Keratinocyte (primary cell): ENCODE measurements around the gene PARN. TPM values are rescaled to one million over a fixed set of nuclear protein-coding genes. Genes with fewer than 3 reads are reported as not detected.

Experiments
- DNase-seq: peaks from one replicate; pipeline ENCODE4 v3.0.0-alpha.2; 2011; ENCODE audit warnings: low read depth, missing footprints, low spot score
- FAIRE-seq: peaks from 2 replicates; lab custom pipeline; 2011; peaks lifted over from hg19 to GRCh38; lab: Jason Lieb, UNC
- H2AFZ ChIP-seq: 2 replicates; pipeline ENCODE4 v1.6.0; 2012; ENCODE audit warnings: low read length, control low read depth, inconsistent platforms; ENCODE audit not compliant: control insufficient read depth
- H3K27ac ChIP-seq: 2 replicates; pipeline ENCODE4 v1.5.1; 2011; ENCODE audit warnings: low read length; ENCODE audit not compliant: control insufficient read depth, insufficient read depth
- H3K27me3 ChIP-seq: 3 replicates; pipeline ENCODE4 v1.6.0; 2011; ENCODE audit warnings: low read length; ENCODE audit not compliant: control insufficient read depth, insufficient read depth; ENCODE audit errors: extremely low read depth
- H3K36me3 ChIP-seq, 2 experiments: 2 replicates in 1 of 2; 3 replicates in 1 of 2; pipeline ENCODE4 v1.5.1; 2011; ENCODE audit warnings: low read length in 2 of 2, mild to moderate bottlenecking in 1 of 2; ENCODE audit not compliant: control insufficient read depth in 2 of 2, insufficient read depth in 2 of 2; ENCODE audit errors: extremely low read depth in 1 of 2
- H3K4me1 ChIP-seq: 3 replicates; pipeline ENCODE4 v1.5.1; 2011; ENCODE audit warnings: low read length; ENCODE audit not compliant: control insufficient read depth, insufficient read depth; ENCODE audit errors: extremely low read depth
- H3K4me2 ChIP-seq: 3 replicates; pipeline ENCODE4 v1.6.0; 2011; ENCODE audit warnings: low read depth, low read length; ENCODE audit not compliant: control insufficient read depth, insufficient read depth; ENCODE audit errors: extremely low read depth
- H3K4me3 ChIP-seq, 3 experiments: fragments of 200-600 bp in 1 of 3; sonication (generic) in 1 of 3; 2 replicates in 2 of 3; 3 replicates in 1 of 3; pipeline ENCODE4 v1.5.1; 2011 to 2016; ENCODE audit warnings: low read length in 3 of 3, mild to moderate bottlenecking in 3 of 3, control low read depth in 2 of 3, inconsistent platforms in 1 of 3, low read depth in 1 of 3, mixed read lengths in 1 of 3, mixed run types in 1 of 3, moderate library complexity in 1 of 3; ENCODE audit not compliant: control insufficient read depth in 2 of 3, insufficient read depth in 2 of 3; ENCODE audit errors: extremely low read depth in 1 of 3
- H3K79me2 ChIP-seq: 2 replicates; pipeline ENCODE4 v1.6.0; 2012; ENCODE audit warnings: low read length; ENCODE audit not compliant: control insufficient read depth, insufficient read depth
- H3K9ac ChIP-seq: 3 replicates; pipeline ENCODE4 v1.6.0; 2011; ENCODE audit warnings: low read length; ENCODE audit not compliant: control insufficient read depth, insufficient read depth; ENCODE audit errors: extremely low read depth
- H3K9me1 ChIP-seq: 3 replicates; pipeline ENCODE4 v1.6.0; 2011; ENCODE audit warnings: low read length; ENCODE audit not compliant: control insufficient read depth, insufficient read depth; ENCODE audit errors: extremely low read depth
- H3K9me3 ChIP-seq: 2 replicates; pipeline ENCODE4 v1.5.1; 2012; ENCODE audit warnings: low read depth, low read length; ENCODE audit not compliant: control insufficient read depth
- H4K20me1 ChIP-seq: 3 replicates; pipeline ENCODE4 v1.6.0; 2011; ENCODE audit warnings: low read length; ENCODE audit not compliant: control insufficient read depth, insufficient read depth; ENCODE audit errors: extremely low read depth
- CTCF ChIP-seq, 3 experiments: IDR thresholded peaks in 1 of 3; conservative IDR thresholded peaks in 1 of 3; optimal IDR thresholded peaks in 1 of 3; 2 replicates in 2 of 3; 3 replicates in 1 of 3; pipeline versions ENCODE3 to v1.5.1; 2011; ENCODE audit warnings: low read length in 3 of 3, mild to moderate bottlenecking in 3 of 3, moderate library complexity in 2 of 3, control low read depth in 1 of 3, inconsistent platforms in 1 of 3; ENCODE audit not compliant: insufficient read depth in 2 of 3; ENCODE audit errors: extremely low read depth in 1 of 3
- EZH2 ChIP-seq: IDR thresholded peaks from one replicate; pipeline ENCODE4 v1.6.1; 2012; ENCODE audit warnings: inconsistent platforms, mild to moderate bottlenecking, low read length, moderate library complexity
- dilution Hi-C: fragments of 300-500 bp; cut with MboI; formaldehyde crosslinking; loops from one replicate; pipeline ENCODE4 v1.7.0; 2020; ENCODE audit warnings: low sequenced_read_pairs; ENCODE audit not compliant: extremely low pct_ligation_motif_present
- polyA plus RNA-seq, 5 experiments: library from polyadenylated mRNA; depleted of rRNA in 3 of 5; stranded (reverse) in 3 of 5; stranded (forward) in 1 of 5; unstranded in 1 of 5; fragments of >200 nt; gene quantifications; 1 replicate in 1 of 5; 2 replicates in 3 of 5; 3 replicates in 1 of 5; pipeline versions ENCODE4 v1.2.1 to v1.2.3, GENCODE V29; 2011 to 2012; ENCODE audit warnings: missing spikeins in 2 of 5, low read depth in 1 of 5, low replicate concordance in 1 of 5

The PARN gene
- polyA plus RNA-seq, 1 donor (not counting 4 experiments of a cell fraction or from before 2014, with no cell fraction given), result 40.8 TPM

GRCh38 chr16:14509675-14510132 lies 120.4 kb downstream of the PARN start:
- no peaks in the 10 kb centered on the region for H3K9me3 ChIP-seq
- no peak for TF ChIP-seq EZH2
- no peak for TF ChIP-seq CTCF (optimal IDR thresholded peaks at IDR 0.05 in 1 of 3, IDR thresholded peaks at IDR 0.05 in 1 of 3, conservative IDR thresholded peaks at IDR 0.05 in 1 of 3; ENCODE audit: extremely low read depth in 1 of 3, insufficient read depth in 2 of 3, low read length in 3 of 3)
- no peaks in the 10 kb centered on the region for H3K9me1 ChIP-seq
- FAIRE-seq (peak; percentile 73), DNase-seq (no peak)
- dilution Hi-C loops, result no loop called here
- no peak overlapping the region for H2AFZ ChIP-seq
- peak overlapping the region; percentile 69 for H3K9ac ChIP-seq
- H3K27me3 ChIP-seq, result no peaks in the 10 kb centered on the region
- peak overlapping the region; percentile 95 for H3K27ac ChIP-seq
- no peaks in the 10 kb centered on the region for H4K20me1 ChIP-seq
- peak overlapping the region; percentile 68 for H3K4me2 ChIP-seq
- H3K36me3 ChIP-seq, result no peaks in the 10 kb centered on the region
- peaks cover 9% of the 10 kb centered on the region for H3K79me2 ChIP-seq
- peak overlapping the region in 1 of 3 experiments; percentile 2 for H3K4me3 ChIP-seq
- H3K4me1 ChIP-seq, result peaks cover 41% of the 10 kb centered on the region

- no peak overlapping the region for H2AFZ ChIP-seq
- H3K9me3 ChIP-seq, result no peaks in the 10 kb centered on the region
- peak overlapping the region; percentile 19 for H3K27ac ChIP-seq
- DNase-seq (no peak), FAIRE-seq (peak; percentile 83)
- H3K9ac ChIP-seq, result peak overlapping the region; percentile 34
- TF ChIP-seq EZH2 (no peak), CTCF (optimal IDR thresholded peaks at IDR 0.05 in 1 of 3, IDR thresholded peaks at IDR 0.05 in 1 of 3, conservative IDR thresholded peaks at IDR 0.05 in 1 of 3; ENCODE audit: extremely low read depth in 1 of 3, insufficient read depth in 2 of 3, low read length in 3 of 3) (no peak)
- no peaks in the 10 kb centered on the region for H4K20me1 ChIP-seq
- H3K79me2 ChIP-seq, result peaks cover 9% of the 10 kb centered on the region
- H3K4me2 ChIP-seq, result peak overlapping the region; percentile 68
- no peak overlapping the region for H3K4me3 ChIP-seq
- no peaks in the 10 kb centered on the region for H3K27me3 ChIP-seq
- no peaks in the 10 kb centered on the region for H3K9me1 ChIP-seq
- dilution Hi-C loops, result no loop called here
- H3K36me3 ChIP-seq, result no peaks in the 10 kb centered on the region
- H3K4me1 ChIP-seq, result peaks cover 43% of the 10 kb centered on the region
These were observed 121.0 kb downstream of the PARN start for GRCh38 chr16:14509055-14509454.
